Glutamatergic neuron (in vitro differentiated cells): Measurements from ENCODE around the gene KLRK1. TPM values are rescaled to one million over a fixed set of nuclear protein-coding genes. Genes with fewer than 3 reads are reported as not detected.
"Not testable (repeated sequence)": the region's sequence is repeated elsewhere in the genome, so short reads cannot be mapped to it uniquely, and the experiment has no call there.

Experiments used
- DNase-seq: peaks from one replicate; pipeline ENCODE4 v3.0.0; 2022
- H3K27ac Mint-ChIP-seq: one replicate; pipeline ENCODE4 v1.8.0; 2020; ENCODE audit warnings: mild to moderate bottlenecking, mixed read lengths, inconsistent platforms; ENCODE audit not compliant: unreplicated experiment
- H3K27me3 Mint-ChIP-seq: one replicate; pipeline ENCODE4 v1.8.0; 2020; ENCODE audit warnings: mild to moderate bottlenecking, moderate library complexity, mixed read lengths, inconsistent platforms; ENCODE audit not compliant: unreplicated experiment
- H3K36me3 Mint-ChIP-seq: one replicate; pipeline ENCODE4 v1.8.0; 2020; ENCODE audit warnings: mild to moderate bottlenecking, mixed read lengths, inconsistent platforms; ENCODE audit not compliant: unreplicated experiment
- H3K4me1 Mint-ChIP-seq: one replicate; pipeline ENCODE4 v1.8.0; 2020; ENCODE audit warnings: mild to moderate bottlenecking, low read depth, mixed read lengths, inconsistent platforms; ENCODE audit not compliant: unreplicated experiment
- H3K4me3 Mint-ChIP-seq: one replicate; pipeline ENCODE4 v1.8.0; 2020; ENCODE audit warnings: mild to moderate bottlenecking, mixed read lengths, inconsistent platforms; ENCODE audit not compliant: unreplicated experiment
- H3K9me3 Mint-ChIP-seq: one replicate; pipeline ENCODE4 v1.8.0; 2020; ENCODE audit warnings: mild to moderate bottlenecking, moderate library complexity, mixed read lengths, inconsistent platforms; ENCODE audit not compliant: unreplicated experiment
- total RNA-seq: library from RNA; stranded (reverse); fragmentation: NEBNext Ultra II Directional; extraction: Animal tissue kit (Norgen Biotek cat#: 25700); gene quantifications from one replicate; pipeline ENCODE4 v1.2.1, GENCODE V29; 2021; ENCODE audit not compliant: unreplicated experiment
- TF ChIP-seq, protein P1 (sequence below): fragments of 200-600 bp; sonication (generic); IDR thresholded peaks from one replicate; pipeline ENCODE4 v1.5.0; 2021; ENCODE audit not compliant: partially characterized antibody, unreplicated experiment

KLRK1 gene
- total RNA-seq, 1 donor from 2014 or later: not detected

DNA sequence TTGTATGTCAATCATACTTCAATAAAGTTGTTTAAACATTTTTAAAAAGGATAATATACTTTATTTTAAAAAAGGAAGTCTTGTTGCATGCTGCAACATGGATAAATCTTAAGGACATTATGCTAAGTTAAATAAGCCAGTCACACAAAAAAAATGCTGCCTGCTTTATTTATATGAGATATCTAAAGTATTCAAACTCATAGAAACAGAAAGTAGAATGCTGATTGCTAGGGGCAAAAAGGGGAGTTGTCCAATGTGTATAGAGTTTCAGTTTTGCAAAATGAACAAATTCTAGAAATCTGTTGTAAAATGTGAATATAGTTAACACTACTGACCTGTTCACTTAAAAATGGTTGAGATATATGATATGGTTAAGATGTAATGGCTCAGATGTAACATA is 11.0 kb upstream of the KLRK1 start:
- Mint-ChIP-seq H3K4me1 (no peaks in the 10 kb centered on the region), H3K4me3 (no peak overlapping the region), H3K27ac (no peak overlapping the region), H3K27me3 (no peaks in the 10 kb centered on the region), H3K36me3 (no peaks in the 10 kb centered on the region), H3K9me3 (no peaks in the 10 kb centered on the region)
- DNase-seq: no peak
- TF ChIP-seq, protein P1, sequence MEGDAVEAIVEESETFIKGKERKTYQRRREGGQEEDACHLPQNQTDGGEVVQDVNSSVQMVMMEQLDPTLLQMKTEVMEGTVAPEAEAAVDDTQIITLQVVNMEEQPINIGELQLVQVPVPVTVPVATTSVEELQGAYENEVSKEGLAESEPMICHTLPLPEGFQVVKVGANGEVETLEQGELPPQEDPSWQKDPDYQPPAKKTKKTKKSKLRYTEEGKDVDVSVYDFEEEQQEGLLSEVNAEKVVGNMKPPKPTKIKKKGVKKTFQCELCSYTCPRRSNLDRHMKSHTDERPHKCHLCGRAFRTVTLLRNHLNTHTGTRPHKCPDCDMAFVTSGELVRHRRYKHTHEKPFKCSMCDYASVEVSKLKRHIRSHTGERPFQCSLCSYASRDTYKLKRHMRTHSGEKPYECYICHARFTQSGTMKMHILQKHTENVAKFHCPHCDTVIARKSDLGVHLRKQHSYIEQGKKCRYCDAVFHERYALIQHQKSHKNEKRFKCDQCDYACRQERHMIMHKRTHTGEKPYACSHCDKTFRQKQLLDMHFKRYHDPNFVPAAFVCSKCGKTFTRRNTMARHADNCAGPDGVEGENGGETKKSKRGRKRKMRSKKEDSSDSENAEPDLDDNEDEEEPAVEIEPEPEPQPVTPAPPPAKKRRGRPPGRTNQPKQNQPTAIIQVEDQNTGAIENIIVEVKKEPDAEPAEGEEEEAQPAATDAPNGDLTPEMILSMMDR: no peak

DNA sequence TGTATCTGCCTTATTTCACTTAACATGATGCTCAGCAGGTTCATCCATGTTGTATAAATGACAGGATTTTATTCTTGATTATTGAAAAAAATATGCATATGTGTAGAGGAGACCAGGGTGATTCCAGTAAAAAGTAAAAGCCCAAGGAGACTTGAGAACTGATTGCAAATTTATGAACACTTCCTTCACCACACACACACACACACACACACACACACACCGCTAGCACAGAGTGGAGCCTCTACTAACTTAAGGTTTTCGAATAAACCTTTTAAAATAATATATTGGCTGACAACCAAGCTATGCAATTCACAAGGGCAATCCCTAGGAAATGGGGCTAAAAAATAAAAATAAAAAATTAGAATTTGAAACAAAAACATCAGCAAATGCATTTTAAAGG is 8.3 kb upstream of the KLRK1 start:
- DNase-seq: no peak
- Mint-ChIP-seq H3K36me3 (no peaks in the 10 kb centered on the region), H3K27me3 (no peaks in the 10 kb centered on the region), H3K9me3 (no peaks in the 10 kb centered on the region), H3K27ac (no peak overlapping the region), H3K4me1 (no peaks in the 10 kb centered on the region), H3K4me3 (no peak overlapping the region)
- TF ChIP-seq, protein P1: no peak

DNA sequence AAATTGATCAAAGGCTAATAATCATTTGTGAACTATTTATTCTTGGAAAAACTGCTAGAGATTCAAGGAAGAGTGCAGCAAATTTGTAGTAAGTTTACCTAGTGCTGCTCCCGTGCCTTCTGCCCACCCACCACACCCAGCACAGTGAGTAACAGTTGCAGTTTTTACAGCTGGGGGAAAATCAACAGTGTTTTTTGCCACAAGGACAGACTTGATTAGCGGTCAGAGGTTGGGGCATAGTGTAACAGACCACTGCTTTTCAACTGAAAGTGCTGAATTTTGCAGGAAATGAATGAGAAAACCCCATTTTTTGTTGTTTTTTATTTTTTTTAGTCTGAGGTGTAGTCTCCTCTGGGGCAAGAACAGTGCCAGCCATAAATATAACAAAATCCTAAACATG is 7.5 kb upstream of the KLRK1 start:
- Mint-ChIP-seq H3K4me3 (no peak overlapping the region), H3K27me3 (no peaks in the 10 kb centered on the region), H3K9me3 (no peaks in the 10 kb centered on the region), H3K36me3 (no peaks in the 10 kb centered on the region), H3K27ac (no peak overlapping the region), H3K4me1 (no peaks in the 10 kb centered on the region)
- no peak for DNase-seq
- TF ChIP-seq, protein P1: no peak

DNA sequence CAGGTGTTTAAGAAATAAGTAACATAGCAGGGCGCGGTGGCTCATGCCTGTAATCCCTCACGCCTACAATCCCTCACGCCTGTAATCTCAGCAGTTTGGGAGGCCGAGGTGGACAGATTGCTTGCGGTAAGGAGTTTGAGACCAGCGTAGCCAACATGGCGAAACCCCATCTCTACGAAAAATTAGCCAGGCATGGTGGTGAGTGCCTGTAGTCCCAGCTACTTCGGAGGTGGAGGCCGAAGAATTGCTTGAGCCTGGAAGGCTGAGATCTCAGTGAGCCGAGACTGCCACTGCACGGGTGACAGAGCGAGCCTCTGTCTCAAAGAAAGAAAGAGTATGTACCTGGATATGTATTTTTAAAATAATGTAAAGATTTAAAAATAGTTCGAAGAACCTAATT is 6.3 kb upstream of the KLRK1 start:
- H3K4me3 Mint-ChIP-seq, H3K9me3 Mint-ChIP-seq, H3K4me1 Mint-ChIP-seq, DNase-seq, H3K27me3 Mint-ChIP-seq, H3K27ac Mint-ChIP-seq, H3K36me3 Mint-ChIP-seq: not testable (repeated sequence)

DNA sequence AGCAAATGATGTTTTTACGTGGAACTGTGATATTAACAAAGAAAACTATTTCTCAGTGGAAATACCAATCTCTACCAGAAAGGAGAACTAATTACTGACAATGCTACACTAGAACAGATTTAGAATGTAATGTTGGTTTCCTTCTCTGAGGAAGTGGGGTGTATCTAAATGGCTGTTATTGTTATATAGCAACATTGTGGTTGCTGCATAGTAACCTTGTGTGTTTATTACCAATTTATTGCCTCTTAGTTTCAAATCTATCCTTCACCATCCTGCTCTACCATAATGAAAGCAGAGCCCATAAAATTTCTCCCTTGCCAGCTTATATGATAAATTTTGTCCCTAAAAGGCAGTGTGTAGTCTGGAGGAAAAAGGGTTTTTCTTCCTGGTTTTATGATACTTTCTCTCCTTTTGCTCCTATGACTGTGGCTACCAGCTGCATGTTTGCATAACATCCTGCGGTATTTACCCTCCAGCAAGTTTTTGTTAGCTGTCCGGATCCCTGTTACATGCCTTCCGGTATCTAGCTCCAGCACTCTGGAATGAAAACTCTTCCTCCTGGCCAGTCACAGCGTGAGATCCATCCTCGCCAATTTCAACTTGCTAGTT is 5.7 kb upstream of the KLRK1 start:
- TF ChIP-seq, protein P1: no peak
- Mint-ChIP-seq H3K36me3 (no peaks in the 10 kb centered on the region), H3K4me3 (no peak overlapping the region), H3K27me3 (no peaks in the 10 kb centered on the region), H3K27ac (no peak overlapping the region), H3K4me1 (no peaks in the 10 kb centered on the region), H3K9me3 (no peaks in the 10 kb centered on the region)
- DNase-seq: no peak

DNA sequence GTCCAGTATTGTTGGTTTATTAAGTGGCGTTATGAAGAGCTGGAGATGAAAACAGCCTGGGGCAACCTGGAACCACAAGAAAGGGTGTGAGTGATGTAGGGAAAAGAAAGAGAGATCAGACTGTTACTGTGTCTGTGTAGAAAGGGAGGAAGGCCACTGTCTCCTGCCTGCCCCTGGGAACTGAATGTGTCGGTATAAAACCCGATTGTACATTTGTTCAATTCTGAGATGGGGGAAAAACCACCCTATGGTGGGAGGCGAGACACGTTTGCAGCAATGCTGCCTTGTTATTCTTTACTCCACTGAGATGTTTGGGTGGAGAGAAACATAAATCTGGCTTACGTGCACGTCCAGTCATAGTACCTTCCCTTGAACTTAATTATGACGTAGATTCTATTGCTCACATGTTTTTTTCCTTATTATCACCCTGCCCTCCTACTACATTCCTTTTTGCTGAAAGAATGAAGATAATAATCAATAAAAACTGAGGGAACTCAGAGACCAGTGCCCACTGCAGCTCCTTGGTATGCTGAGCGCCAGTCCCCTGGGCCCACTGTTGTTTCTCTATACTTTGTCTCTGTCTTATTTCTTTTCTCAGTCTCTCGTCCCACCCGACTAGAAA is 4.8 kb upstream of the KLRK1 start:
- H3K4me1 Mint-ChIP-seq, H3K27me3 Mint-ChIP-seq, H3K4me3 Mint-ChIP-seq, H3K9me3 Mint-ChIP-seq, H3K36me3 Mint-ChIP-seq, H3K27ac Mint-ChIP-seq, DNase-seq: not testable (repeated sequence)
